IgD-negative memory B cell (primary cell): ENCODE data around the gene SYVN1. TPM values are rescaled to one million over a fixed set of nuclear protein-coding genes. Genes with fewer than 3 reads are reported as not detected.
A peak's percentile ranks its signal among the peaks of the same experiment; 100 is the strongest.

ENCODE experiments used
- H3K27ac Mint-ChIP-seq, 3 donors: one replicate each; pipeline ENCODE4 v1.8.0; 2020 to 2022; ENCODE audit warnings: mild to moderate bottlenecking in 3 of 3, mixed read lengths in 3 of 3, moderate library complexity in 1 of 3
- H3K27me3 Mint-ChIP-seq: one replicate; pipeline ENCODE4 v1.8.0; 2021; ENCODE audit warnings: mixed read lengths
- H3K36me3 Mint-ChIP-seq: one replicate; pipeline ENCODE4 v1.8.0; 2020; ENCODE audit warnings: mild to moderate bottlenecking, mixed read lengths
- H3K4me1 Mint-ChIP-seq, 3 donors: one replicate each; pipeline ENCODE4 v1.8.0; 2020 to 2022; ENCODE audit warnings: mixed read lengths in 3 of 3, mild to moderate bottlenecking in 1 of 3
- H3K4me3 Mint-ChIP-seq, 4 donors: one replicate each; pipeline ENCODE4 v1.8.0; 2020 to 2022; ENCODE audit warnings: mild to moderate bottlenecking in 4 of 4, mixed read lengths in 4 of 4, moderate library complexity in 3 of 4
- H3K9me3 Mint-ChIP-seq, 3 donors: one replicate each; pipeline ENCODE4 v1.8.0; 2020 to 2021; ENCODE audit warnings: mixed read lengths in 3 of 3, mild to moderate bottlenecking in 1 of 3
- polyA plus RNA-seq: library from polyadenylated mRNA; unstranded; fragments of 300-500 nt; fragmentation: Illumina TruSeq; gene quantifications from one replicate; pipeline ENCODE4 v1.2.3, GENCODE V29; 2021

The SYVN1 gene
- polyA plus RNA-seq, 1 donor from 2014 or later, result 61.2 TPM

DNA sequence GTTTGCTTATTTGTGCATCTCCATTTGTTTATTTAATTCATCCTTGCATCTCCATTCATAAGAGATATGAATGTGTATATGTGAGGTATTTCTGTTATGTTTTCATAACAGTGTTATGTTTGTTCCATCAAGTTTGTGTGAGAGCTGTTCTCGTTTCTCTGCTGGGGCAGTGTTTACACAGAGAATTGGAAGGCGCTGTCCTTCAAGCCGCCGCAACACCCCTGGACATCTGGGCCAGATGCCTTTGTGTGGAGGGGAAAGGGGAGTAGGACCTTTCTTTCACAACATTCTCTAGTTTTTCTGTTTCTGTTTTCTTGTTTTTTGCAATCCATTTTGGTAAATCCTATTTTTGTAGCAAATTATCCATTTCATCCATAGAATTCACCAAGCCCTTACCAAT lies 29.7 kb downstream of the SYVN1 start:
- Mint-ChIP-seq H3K27ac (no peak overlapping the region), H3K27me3 (no peaks in the 10 kb centered on the region), H3K4me1 (peaks cover 2 to 12% (median 8%) of the 10 kb centered on the region in 3 donors), H3K4me3 (no peak overlapping the region), H3K36me3 (peaks cover 3% of the 10 kb centered on the region), H3K9me3 (no peaks in the 10 kb centered on the region)

DNA sequence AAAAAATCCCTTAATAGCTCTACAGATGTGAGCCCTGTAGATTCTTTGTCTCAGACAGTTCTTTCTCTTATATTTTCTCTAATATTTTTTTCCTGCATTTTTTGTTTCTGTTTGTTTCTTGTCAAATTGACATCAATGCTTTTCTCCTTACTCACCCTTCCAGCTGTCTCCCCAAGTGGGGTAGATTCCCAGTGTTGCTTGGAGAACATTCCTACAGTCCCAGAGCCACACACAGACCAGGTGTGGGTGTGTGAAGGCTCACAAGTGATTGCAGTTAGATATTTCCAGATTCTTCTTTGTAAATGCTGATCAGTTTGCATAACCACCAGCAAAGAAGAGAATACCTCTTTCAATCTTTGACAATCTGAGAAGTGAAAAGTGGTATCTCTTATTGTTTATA lies 30.8 kb downstream of the SYVN1 start:
- H3K4me3 Mint-ChIP-seq, result peak overlapping the region in 1 of 4 donors; percentile 37
- H3K4me1 Mint-ChIP-seq, result peaks cover 2 to 15% (median 8%) of the 10 kb centered on the region in 3 donors
- no peaks in the 10 kb centered on the region for H3K27me3 Mint-ChIP-seq
- H3K36me3 Mint-ChIP-seq, result peaks cover 3% of the 10 kb centered on the region
- no peaks in the 10 kb centered on the region for H3K9me3 Mint-ChIP-seq
- peak overlapping the region in 1 of 3 donors; percentile 23 for H3K27ac Mint-ChIP-seq

DNA sequence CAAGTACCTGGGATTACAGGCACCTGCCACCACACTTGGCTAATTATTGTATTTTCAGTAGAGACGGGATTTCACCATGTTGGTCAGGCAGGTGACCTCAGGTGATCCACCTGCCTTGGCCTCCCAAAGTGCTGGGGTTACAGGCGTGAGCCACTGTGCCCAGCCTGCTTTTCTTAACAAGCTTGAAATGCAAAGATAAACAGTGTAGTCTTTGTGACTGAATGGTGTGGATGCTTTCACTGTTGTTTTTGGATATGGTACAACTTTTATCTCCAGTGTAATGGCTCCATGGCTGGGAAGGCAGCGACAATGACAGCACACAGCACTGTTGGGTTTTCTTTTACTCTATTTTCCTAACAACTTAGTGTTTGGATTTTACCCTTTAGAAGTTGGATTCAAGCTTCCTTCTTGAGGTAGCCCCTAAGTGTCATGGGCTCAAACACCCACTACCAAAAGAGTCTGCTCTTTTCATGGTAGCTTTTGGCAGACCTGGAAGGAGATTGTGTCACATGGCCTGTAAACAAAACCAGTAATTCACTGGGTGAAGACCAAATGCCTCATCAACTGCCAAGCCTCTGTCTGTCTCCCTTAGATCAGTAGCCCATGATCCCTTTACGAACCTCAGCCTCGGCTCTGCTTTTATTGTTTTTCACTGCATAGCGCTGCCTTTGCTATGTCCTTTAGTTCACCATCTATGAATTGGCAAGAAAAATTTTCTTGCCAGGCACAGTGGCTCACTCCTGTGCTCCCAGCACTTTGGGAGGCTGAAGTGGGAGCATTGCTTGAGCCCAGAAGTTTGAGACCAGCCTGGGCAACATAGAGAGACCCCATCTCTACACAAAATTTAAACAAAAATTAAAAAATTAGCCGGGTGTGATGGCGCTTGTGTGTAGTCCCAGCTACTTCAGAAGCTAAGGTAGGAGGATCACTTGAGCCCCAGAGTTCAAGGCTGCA lies 31.9 kb downstream of the SYVN1 start:
- no peak overlapping the region for H3K27ac Mint-ChIP-seq
- H3K9me3 Mint-ChIP-seq, result no peaks in the 10 kb centered on the region
- no peaks in the 10 kb centered on the region for H3K27me3 Mint-ChIP-seq
- peaks cover 2 to 17% (median 8%) of the 10 kb centered on the region in 3 donors for H3K4me1 Mint-ChIP-seq
- peak overlapping the region in 1 of 4 donors; percentile 37 for H3K4me3 Mint-ChIP-seq
- peaks cover 3% of the 10 kb centered on the region for H3K36me3 Mint-ChIP-seq

DNA sequence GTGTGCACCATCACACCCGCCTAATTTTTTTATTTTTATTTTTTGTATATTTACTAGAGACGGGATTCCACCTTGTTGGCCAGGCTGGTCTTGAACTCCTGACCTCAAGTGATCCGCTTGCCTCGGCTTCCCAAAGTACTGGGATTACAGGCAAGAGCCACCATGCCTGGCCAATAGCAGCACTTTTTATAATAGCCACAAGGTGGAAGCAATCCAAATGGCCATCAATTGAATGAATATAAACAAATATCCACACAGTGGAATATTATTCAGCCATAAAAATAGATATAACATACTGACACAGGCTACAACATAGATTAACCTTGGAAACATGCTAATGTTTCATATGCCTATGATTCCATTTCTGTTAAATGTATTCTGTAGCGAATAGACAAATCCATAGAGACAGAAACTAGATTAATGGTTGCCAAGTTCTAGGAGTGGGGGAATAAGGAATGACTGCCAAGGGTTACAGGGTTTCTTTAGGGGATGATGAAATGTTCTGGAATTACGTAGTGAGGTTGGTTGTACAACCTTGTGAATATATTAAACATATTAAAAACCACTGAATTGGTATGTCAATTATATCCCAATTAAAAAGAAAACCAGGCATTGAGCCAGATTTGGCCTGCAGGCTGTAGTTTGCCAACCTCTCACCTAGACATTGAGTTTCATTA lies 33.5 kb downstream of the SYVN1 start:
- H3K36me3 Mint-ChIP-seq, result no peaks in the 10 kb centered on the region
- H3K27me3 Mint-ChIP-seq, result no peaks in the 10 kb centered on the region
- H3K4me3 Mint-ChIP-seq, result no peak overlapping the region
- H3K4me1 Mint-ChIP-seq, result peaks cover 4 to 20% (median 19%) of the 10 kb centered on the region in 3 donors
- H3K9me3 Mint-ChIP-seq, result no peaks in the 10 kb centered on the region
- H3K27ac Mint-ChIP-seq, result no peak overlapping the region

DNA sequence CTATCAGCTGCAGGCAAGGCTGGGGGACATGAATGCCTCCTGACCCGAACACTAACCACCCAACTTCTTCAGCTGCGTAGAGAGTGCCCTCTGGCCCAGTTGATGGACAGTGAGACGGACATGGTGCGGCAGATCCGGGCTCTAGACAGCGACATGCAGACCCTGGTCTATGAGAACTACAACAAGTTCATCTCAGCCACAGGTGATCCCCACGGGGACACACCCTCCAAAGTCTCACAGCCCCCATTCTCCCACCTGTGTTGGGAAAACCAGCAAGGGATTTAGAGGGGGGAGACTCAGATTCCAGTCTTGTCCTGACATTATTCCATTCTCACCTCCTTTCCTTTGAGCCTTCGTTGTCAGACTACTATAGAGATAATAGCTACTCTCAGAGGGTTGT lies 37.4 kb downstream of the SYVN1 start:
- no peaks in the 10 kb centered on the region for H3K36me3 Mint-ChIP-seq
- H3K4me3 Mint-ChIP-seq, result peak overlapping the region; percentile 93 to 99 (median 96)
- H3K27me3 Mint-ChIP-seq, result no peaks in the 10 kb centered on the region
- no peaks in the 10 kb centered on the region for H3K9me3 Mint-ChIP-seq
- peaks cover 8 to 18% (median 15%) of the 10 kb centered on the region in 3 donors for H3K4me1 Mint-ChIP-seq
- peak overlapping the region; percentile 23 to 99 (median 94) for H3K27ac Mint-ChIP-seq

DNA sequence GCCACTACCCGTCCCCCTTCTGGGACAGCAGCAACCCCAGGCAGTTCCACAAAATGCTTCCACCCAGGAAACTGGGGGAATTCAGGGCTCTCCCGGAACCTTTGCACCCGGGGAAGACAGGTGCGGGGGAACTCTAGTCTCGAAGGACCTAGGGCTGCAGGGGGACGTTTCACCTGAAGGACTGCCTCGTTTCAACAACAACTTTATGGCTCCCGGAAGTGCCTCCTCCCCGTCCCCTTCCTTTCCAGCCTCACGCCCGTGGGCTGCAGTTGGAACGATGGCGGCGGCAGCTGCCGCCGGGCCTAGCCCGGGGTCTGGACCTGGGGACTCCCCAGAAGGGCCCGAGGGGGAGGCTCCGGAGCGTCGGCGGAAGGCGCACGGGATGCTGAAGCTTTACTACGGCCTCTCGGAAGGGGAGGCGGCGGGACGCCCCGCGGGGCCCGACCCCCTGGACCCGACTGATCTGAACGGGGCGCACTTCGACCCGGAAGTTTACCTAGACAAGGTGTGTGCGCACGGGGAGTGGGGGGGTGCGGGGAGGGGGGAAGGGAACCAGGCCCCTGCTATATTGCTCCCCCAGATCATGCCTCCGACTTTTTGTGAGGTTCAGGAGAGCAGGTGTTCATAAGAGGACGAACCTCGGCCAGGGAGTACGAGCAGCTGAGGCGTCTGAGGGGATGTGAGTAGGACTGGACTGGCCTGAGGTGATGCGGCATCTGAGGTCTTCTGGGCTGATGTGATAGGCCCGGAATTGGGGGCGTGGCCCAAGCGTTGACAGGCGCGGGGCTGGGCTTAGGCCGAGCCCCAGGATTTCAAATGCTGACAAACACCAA lies 38.1 kb downstream of the SYVN1 start, which contains the start of gene VPS51:
TSS of gene VPS51 (plus strand) at position 241 of the 833 bp plus-strand sequence. CDS start at position 278, 37 bp downstream.
- peak within 1 kb of the TSS; percentile 94 to 99 (median 96) for H3K27ac Mint-ChIP-seq
- peak within 1 kb of the TSS; percentile 93 to 99 (median 96) for H3K4me3 Mint-ChIP-seq
- no peaks in the 10 kb centered on the region for H3K36me3 Mint-ChIP-seq
- peaks cover 8 to 18% (median 15%) of the 10 kb centered on the region in 3 donors for H3K4me1 Mint-ChIP-seq
- no peaks in the 10 kb centered on the region for H3K27me3 Mint-ChIP-seq
- H3K9me3 Mint-ChIP-seq, result no peaks in the 10 kb centered on the region

DNA sequence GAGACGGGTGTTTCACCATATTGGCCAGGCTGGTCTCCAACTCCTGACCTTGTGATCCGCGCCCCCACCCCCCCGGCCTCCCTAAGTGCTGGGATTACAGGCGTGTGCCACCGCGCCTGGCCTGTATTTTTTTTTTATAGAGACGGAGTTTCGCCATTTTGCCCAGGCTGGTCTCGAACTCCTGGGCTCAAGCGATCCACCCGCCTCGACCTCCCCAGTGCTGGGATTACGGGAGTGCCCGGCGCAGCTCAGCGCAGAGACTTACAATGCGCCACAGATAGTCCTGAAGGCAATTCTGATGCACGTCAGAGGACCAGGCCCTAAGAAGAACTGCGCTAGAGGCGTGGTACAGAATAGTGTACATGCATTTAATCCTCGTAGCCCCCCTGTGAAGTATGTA lies 38.9 kb downstream of the SYVN1 start:
- Mint-ChIP-seq H3K9me3 (no peaks in the 10 kb centered on the region), H3K4me3 (peak overlapping the region; percentile 93 to 99 (median 96)), H3K4me1 (peaks cover 8 to 18% (median 15%) of the 10 kb centered on the region in 3 donors), H3K27me3 (no peaks in the 10 kb centered on the region), H3K27ac (peak overlapping the region; percentile 94 to 99 (median 96)), H3K36me3 (no peaks in the 10 kb centered on the region)

DNA sequence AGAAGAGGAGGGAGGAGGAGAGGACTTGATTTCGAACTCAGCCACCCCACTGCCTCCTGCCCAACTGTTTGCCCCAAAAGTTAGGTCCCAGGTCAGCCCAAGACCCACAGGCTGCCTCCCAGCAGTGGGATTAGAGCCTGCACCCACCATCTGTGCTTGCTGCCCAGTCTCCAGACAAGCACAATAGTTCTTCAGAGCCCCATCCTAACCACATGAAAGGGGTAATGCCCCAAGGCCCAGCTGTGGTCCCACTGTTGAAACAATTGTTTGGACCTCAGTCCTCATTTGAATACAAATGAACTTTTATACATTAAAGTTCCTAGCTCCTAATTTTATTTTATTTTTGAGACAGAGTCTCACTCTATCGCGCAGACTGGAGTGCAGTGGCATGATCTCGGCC lies 43.7 kb downstream of the SYVN1 start:
- H3K9me3 Mint-ChIP-seq, result no peaks in the 10 kb centered on the region
- peak overlapping the region in 1 of 3 donors; percentile 35 for H3K27ac Mint-ChIP-seq
- no peaks in the 10 kb centered on the region for H3K27me3 Mint-ChIP-seq
- peaks cover 5 to 6% (median 5%) of the 10 kb centered on the region in 3 donors for H3K4me1 Mint-ChIP-seq
- H3K36me3 Mint-ChIP-seq, result peaks cover 4% of the 10 kb centered on the region
- H3K4me3 Mint-ChIP-seq, result no peak overlapping the region

DNA sequence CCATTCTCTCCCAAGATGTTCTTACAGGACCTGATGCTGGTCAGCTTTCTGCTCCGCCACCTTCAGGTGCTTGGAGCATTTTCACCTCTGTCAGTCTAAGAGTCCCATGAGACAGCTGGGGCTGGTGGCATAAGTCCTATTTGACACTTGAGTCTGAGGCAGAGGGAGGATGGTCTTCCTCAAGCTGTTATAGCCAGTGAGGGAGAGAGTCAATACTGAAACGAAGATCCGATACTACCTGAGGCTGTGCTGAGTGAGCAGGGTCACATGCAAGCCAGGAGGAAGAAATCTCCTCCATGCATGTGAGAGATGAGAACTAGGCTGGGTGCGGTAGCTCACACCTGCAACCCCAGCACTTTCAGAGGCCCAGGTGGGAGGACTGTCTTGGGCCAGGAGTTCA lies 44.7 kb downstream of the SYVN1 start:
- Mint-ChIP-seq H3K36me3 (peaks cover 4% of the 10 kb centered on the region), H3K27me3 (no peaks in the 10 kb centered on the region), H3K4me1 (peaks cover 6% of the 10 kb centered on the region in 3 donors), H3K27ac (peak overlapping the region in 1 of 3 donors; percentile 60), H3K4me3 (peak overlapping the region in 1 of 4 donors; percentile 69), H3K9me3 (no peaks in the 10 kb centered on the region)

DNA sequence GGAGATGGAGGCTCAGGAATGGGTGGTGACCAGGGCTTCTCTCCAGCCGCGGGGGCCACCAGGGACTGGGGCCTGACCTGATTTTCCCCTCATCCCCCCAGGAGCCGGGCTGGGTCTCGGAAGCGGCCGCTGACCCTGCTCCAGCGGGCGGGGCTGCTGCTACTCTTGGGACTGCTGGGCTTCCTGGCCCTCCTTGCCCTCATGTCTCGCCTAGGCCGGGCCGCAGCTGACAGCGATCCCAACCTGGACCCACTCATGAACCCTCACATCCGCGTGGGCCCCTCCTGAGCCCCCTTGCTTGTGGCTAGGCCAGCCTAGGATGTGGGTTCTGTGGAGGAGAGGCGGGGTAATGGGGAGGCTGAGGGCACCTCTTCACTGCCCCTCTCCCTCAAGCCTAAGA lies 46.5 kb downstream of the SYVN1 start:
- Mint-ChIP-seq H3K27me3 (peaks cover 1% of the 10 kb centered on the region), H3K4me1 (peaks cover 9 to 16% (median 12%) of the 10 kb centered on the region in 3 donors), H3K4me3 (no peak overlapping the region), H3K36me3 (peaks cover 4% of the 10 kb centered on the region), H3K9me3 (no peaks in the 10 kb centered on the region), H3K27ac (peak overlapping the region in 1 of 3 donors; percentile 86)

DNA sequence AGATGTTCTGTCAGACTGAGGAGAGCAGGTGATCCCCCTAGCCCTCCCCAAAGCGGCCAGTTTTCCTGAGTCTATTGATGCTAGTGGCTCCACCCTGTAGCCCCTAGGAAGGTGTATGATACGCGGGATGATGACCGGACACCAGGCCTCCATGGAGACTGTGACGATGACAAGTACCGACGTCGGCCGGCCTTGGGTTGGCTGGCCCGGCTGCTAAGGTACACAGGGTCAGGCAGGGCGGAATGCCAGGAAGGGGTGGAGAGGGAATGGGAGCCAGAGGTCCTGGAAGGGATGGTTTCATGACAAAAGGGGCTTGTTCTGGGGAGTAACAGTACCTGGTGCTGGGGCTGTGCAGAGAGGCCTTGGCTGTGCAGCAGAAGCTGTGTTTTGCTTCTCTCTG lies 47.1 kb downstream of the SYVN1 start:
- H3K4me1 Mint-ChIP-seq, result peaks cover 9 to 17% (median 11%) of the 10 kb centered on the region in 3 donors
- H3K27ac Mint-ChIP-seq, result peak overlapping the region in 1 of 3 donors; percentile 7
- no peaks in the 10 kb centered on the region for H3K9me3 Mint-ChIP-seq
- H3K36me3 Mint-ChIP-seq, result peaks cover 4% of the 10 kb centered on the region
- peaks cover 1% of the 10 kb centered on the region for H3K27me3 Mint-ChIP-seq
- no peak overlapping the region for H3K4me3 Mint-ChIP-seq

DNA sequence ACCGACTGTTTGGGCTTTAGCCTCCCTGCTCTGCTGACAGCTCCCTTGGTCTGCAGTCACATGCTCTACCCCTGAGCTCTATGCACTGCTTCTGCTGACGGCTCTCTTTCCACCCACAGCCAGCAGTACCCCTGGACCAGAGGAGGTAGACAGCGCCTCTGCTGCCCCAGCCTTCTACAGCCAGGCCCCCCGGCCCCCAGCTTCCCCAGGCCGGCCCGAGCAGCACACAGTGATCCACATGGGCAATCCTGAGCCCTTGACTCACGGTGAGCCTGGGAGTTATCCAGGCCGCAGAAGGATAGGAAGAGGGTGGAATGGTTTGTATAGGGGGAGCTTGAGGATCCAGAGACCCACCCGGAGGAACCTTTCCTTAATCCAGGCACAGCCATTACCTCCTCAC lies 47.5 kb downstream of the SYVN1 start:
- Mint-ChIP-seq H3K9me3 (no peaks in the 10 kb centered on the region), H3K27me3 (peaks cover 1% of the 10 kb centered on the region)

DNA sequence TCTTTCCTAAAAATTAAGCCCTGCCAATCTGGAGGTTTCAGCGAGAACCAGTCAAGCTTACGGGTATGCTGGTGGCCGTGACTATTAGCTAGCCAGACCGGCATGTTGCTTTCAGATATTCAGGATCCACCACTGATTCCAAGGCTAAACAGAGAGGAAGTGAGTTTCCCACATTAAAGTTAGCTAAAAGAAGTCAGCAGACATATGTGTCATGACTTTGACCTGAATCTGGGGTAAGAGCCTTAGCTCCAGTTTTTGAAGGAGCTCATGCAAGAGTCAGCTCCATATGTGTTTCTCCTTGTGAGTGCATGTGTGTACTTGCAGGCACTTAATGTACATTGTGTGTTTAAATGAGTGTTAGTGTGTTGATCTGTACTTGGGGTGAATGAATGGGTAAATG lies 48.9 kb downstream of the SYVN1 start:
- H3K4me3 Mint-ChIP-seq, result peak overlapping the region; percentile 11 to 99 (median 62)
- no peaks in the 10 kb centered on the region for H3K9me3 Mint-ChIP-seq
- peaks cover 9 to 19% (median 11%) of the 10 kb centered on the region in 3 donors for H3K4me1 Mint-ChIP-seq
- H3K27me3 Mint-ChIP-seq, result peaks cover 1% of the 10 kb centered on the region
- H3K36me3 Mint-ChIP-seq, result peaks cover 4% of the 10 kb centered on the region
- H3K27ac Mint-ChIP-seq, result peak overlapping the region in 2 of 3 donors; percentile 64 to 95

More for the DNA sequence above, 47.5 kb downstream of the SYVN1 start:
- H3K4me3 Mint-ChIP-seq, result peak overlapping the region in 1 of 4 donors; percentile 38
- H3K27ac Mint-ChIP-seq, result peak overlapping the region in 1 of 3 donors; percentile 95
- peaks cover 9 to 17% (median 11%) of the 10 kb centered on the region in 3 donors for H3K4me1 Mint-ChIP-seq
- H3K36me3 Mint-ChIP-seq, result peaks cover 4% of the 10 kb centered on the region
